NCI-H146 treated with DMSO at 0.1 percent for 48 hours (cell line): ENCODE results near the gene RPN2.
"Not testable (repeated sequence)": the region's sequence is repeated elsewhere in the genome, so short reads cannot be mapped to it uniquely, and the experiment has no call there.

Experiments
- DNase-seq: peaks from one replicate; lab custom pipeline; 2025; ENCODE audit not compliant: unreplicated experiment; lab: John Stamatoyannopoulos, UW

RPN2 gene

DNA sequence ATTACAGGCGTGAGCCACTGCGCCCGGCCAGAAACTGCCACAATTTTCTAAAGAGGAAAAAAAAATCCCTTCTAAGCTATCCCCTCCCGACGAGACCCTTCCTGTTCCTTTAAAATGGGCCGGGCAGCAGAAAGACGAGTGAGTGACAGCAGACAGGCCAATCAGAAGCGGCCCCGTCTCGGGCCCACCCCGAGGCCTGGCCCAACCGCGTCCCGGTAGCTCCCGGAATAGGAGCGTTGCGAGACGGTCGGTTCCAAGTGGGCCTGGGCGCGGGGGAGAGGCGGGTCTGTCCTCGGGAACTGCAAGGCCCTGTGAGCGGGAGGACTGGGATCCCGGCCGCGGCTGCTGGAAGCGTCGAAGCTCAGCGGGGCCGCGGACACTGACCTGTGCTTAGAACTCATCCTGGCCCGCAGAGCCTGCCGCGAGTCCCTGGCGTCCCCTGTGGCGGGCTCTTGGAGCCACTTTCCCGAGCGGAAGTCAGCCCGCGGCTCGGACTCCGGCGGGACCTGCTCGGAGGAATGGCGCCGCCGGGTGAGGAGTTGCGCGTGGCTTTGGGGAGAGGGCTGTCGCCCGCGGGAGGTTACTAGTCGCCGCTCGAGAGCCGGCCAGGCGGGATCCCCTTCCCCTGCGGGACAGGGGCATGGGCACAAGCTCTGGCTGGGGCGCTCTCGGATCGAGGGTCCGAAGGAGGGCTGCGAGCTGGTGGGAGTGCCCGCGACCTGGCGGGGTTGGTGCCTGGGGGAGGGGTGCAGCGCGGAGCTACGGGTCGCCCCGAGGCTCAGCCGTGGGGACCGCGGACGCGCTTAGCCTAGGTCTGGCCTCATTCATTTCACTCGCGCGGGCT, at the start of gene RPN2, which contains the start of gene MROH8:
TSS of gene RPN2 (plus strand) at position 492 of the 844 bp plus-strand sequence. CDS start at position 519, 27 bp downstream.
TSS of gene MROH8 (minus strand) at position 710 of the 844 bp plus-strand sequence.
- DNase-seq = peak; percentile 97

DNA sequence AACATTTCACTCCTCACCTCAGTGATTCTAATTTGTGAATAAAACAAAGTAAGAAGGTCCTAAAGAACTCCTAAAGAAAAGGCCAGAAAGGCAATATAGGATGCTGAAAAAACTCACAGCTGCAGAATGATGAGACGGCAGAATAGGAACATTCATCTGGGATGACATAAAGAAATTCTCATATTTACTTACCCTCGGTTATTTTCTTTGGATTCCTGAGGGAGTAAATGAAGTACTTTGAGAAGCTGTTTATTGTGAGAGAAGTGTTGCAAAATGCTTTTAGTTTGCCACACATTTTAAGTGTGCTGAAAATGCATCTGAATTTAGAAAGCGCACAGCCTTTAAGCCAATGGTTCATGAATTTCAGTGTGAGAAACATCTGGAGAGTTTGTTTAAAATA, 47.6 kb upstream of the RPN2 start:
- DNase-seq = no peak

DNA sequence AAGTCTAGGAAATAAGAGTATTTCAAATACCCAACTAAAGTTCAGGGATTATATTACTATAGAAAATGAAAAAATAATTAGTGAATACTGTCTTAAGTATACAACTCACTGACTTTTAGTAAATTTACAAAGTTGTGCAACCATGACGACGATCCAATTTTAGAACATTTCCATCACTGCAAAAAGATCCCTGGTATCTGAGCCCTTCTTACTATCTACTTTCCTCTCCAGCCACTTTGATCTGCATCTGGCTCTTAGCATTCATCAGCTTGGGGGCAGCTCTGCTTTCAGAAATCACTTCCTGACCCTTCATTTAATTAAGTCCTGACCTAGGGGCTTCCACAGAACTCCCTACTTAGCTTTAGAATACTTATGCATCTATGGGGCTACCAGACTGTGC, 45.2 kb upstream of the RPN2 start:
- DNase-seq = no peak

DNA sequence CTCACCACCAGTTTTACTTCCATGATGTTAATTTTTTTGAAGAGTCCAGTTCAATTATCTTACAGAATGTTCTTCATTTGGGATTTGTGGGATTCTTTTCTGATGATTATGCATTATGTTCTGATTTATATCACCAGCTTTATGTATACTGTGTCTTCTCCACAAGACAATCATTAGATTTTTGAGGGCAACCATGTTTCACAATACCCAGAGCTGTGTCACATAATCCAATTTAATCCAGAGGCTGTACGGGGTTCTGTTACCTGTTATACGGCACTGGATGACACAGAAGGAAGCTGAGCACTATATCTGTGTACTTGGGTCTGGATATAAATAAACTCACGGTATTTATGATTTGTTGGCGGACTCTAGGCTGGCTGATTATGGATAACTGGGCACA, 41.6 kb upstream of the RPN2 start:
- no peak for DNase-seq

DNA sequence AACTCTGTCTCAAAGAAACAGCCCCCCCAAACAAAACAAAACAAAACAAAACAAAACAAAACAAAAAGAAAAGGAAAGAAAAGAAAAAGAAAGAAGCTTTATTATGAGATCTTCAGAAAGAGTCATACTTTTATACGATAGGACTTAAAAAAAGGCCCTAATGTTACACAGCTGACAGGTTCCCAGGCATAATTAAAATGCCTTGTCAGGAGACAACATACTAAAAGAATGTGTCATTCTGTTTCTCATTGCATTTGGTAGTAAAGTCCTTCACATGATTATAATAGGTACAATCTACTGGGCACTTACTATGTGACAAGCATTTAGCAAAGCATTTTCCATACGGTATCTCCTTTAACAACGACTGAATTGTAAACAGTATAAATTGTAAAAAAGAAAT, 36.4 kb upstream of the RPN2 start:
- DNase-seq = no peak

DNA sequence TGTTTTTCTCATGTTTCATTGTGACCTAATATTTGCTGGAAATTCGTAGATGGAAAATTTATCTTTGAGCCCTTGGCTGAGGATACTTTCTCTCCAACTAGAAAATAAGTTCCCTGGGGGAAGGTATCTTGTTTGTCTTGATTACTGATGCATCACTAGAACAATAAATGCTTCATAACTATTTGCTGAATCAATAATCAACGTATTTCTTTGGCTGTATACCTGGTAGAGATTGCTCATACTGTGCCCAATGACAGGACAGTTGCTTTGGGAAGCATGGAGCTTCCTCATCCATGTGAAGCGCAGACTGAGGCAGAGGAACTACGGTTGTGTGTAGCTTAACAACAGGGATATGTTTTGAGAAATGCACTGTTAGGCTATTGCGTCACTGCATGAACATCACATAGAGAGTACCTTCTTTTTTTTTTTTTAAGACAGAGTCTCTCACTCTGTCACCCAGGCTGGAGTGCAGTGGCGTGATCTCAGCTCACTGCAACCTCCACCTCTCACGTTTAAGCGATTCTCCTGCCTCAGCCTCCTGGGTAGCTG, 34.2 kb upstream of the RPN2 start:
- DNase-seq = no peak

DNA sequence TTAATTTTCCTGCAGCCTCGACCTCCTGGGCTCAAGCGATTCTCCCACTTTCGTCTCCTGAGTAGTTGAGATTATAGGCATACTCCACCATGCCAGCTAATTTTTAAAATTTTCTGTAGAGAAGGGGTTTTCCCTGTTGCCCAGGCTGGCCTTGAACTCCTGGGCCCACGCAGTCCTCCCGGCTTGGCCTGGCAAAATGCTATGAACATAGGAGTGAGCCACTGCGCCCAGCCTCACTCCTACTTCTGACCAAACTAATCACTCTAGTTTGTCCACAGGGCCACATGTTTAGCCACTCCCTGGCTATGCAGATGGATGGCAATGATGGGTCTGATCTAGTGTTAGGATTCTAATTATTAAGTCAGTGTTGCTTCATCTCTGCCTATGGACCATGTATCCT, 31.9 kb upstream of the RPN2 start:
- DNase-seq = no peak

DNA sequence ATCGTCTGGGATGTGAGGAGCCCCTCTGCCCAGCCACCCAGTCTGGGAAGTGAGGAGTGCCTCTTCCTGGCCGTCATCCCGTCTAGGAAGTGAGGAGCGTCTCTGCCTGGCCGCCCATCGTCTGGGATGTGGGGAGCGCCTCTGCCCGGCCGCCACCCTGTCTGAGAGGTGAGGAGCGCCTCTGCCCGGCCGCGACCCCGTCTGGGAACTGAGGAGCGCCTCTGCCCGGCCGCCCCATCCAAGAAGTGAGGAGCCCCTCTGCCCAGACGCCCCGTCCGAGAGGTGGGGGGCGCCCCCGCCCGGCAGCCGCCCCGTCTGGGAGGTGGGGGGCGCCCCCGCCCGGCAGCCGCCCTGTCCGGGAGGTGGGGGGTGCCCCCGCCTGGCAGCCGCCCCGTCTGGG, 28.3 kb upstream of the RPN2 start:
- not testable (repeated sequence) for DNase-seq

DNA sequence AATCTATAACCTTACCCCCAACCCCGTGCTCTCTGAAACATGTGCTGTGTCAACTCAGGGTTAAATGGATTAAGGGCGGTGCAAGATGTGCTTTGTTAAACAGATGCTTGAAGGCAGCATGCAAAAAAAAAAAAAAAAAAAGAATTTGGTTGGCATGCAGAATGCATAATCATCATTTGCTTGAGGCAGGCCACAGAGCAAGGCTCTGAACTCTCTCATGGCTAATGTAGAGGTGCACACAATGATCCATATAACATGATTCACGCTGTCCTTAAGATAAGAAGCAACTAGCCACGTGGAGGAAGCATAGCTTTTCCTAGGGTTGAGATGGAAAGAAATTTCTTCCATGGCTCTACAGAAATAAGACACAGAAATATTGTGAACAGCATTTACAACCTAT, 27.6 kb upstream of the RPN2 start:
- DNase-seq = no peak

DNA sequence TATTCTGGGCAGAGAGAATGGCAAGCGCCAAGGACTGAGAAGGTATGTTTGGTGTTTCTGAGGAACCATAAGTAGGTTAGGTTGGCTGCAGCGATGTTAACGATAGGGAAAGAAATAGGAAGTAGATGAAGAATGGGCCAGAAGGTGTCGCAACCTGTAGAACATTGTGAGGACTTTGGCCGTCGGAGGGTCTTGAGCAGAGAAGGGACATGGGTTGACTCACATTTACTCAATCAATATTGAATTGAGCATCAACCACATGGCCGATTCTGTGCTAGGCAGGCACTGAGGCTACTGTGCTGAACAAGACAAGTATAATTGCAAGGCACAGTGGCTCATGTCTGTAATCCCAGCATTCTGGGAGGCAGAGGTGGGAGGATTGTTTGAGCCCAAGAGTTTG, 26.8 kb upstream of the RPN2 start:
- no peak for DNase-seq

DNA sequence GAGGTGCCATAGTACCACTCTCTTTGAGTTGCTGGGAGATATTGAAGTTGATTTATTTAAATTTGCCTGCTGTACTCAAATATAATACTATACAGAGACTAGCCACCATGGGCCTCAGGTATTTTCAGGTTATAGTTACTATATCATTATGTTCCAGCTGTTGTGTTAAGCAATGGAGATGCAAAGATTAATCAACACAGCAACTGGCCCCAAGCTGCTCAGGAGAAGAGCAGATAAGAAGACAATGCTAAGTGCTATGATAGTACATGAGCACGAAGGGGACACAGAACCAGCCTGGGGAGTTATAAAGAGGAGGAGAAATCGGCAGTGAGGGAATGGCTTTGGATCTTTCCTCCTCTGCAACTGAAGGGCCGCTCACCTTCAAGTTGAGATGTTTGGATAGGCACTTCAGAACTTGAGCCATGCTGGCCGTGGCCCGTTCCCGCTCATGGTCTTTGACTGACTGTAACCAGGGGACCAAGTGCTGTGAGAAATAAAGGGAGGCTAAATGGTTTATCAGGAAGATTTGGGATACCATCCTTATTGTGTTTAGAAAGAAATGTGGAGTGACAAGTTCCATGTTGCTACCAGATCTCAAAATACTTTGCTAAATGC, 24.3 kb upstream of the RPN2 start:
- no peak for DNase-seq

DNA sequence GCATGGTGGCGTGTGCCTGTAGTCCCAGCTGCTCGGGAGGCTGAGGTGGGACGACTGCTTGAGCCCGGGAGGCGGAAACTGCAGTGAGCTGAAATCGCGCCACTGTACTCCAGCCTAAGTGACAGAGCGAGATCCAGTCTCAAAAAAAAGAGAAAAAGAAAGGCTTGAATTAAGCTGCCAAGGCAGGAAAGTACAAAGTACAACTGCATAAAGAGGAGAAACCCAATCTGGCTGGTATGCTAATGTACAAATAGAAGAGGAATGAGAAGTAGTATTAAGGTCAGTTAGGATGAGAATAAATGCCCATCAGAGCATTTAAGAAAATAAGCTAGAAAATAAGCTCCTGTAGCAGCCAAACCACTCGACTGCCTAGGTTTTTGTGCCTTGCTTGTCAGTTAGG, 23.1 kb upstream of the RPN2 start:
- DNase-seq = no peak

DNA sequence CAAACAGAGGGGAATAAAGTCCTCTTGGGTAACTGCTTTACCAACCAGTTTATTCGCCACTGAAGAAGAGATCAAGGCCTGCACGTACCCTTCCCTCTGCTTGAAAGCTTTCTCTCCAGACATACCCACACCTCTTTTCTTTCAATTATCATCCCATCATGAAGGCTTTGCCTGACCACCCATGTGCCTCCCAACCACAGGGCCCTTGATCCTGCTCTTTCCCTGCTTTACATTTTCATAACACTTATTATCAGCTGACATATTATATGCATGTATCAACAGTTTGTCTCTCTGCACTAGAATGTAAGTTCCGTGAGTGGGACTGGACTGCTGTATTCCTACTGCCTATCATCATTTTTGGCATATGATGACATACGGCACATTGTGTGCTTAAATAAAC, 20.9 kb upstream of the RPN2 start:
- DNase-seq = no peak

DNA sequence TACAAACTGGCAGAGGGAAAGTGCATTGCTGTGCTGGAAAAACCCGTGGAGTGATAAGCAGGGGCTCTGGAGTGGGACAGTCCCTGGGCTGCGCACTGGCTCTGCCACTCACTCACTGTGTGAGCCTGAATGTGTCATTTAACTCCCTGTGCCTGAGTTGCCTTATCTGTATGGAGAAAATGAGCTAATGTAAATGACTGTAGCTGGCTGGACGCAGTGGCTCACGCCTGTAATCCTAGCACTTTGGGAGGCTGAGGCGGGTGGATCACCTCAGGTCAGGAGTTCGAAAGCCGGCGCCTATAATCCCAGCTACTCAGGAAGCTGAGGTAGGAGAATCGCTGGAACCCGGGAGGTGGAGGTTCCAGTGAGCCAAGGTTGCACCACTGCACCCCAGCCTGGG, 18.4 kb upstream of the RPN2 start:
- DNase-seq = no peak

DNA sequence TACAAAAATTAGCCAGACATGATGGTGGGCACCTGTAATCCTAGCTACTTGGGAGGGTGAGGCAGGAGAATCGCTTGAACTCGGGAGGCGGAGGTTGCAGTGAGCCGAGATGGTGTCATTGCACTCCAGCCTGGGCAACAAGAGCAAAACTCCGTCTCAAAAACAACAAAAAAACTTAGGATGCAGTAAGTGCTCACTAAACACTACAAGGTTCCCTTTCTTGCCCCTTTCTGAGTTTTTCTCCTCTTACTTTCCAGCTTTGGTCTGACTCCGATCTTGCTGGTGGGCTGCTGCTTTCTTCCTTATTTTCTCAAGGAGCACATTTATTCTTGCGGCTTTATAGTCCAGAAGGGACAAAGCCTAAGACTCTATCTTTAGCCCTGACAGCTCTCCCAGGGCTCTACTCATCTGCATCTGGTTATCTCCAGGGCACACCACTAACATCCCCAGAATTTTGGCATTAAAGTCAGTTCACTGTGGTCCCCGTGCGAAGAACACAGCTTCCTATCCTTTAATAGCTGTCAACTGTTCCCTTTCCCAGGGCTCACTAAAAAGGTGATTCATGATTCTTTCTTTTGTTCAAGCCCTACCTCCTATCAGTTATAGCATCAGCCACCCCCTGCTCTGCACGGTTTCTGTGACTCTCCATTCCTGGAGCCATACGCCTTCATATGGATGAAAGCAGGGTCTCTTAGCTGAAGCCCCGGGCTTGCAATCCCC, 17.1 kb upstream of the RPN2 start:
- DNase-seq = no peak

DNA sequence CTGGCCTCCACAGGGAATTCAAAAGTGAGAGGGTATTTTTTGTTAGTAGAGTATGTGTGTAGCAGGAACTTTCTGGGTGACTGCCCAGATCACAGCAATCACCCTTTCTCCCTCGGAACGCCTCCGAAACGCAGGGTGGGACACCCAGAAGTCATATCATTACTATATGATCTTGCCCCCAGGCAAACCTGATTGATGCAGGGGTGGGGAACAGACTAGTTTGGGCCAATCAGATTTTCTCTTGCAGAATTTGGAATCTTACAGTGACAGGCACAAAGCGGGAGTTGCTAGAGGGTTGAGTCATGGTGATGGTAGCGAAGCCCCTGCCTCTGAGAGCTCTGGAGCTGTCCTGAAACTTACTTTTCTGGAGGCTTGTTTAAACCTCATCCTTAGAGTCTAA, 16.5 kb upstream of the RPN2 start:
- DNase-seq = no peak

DNA sequence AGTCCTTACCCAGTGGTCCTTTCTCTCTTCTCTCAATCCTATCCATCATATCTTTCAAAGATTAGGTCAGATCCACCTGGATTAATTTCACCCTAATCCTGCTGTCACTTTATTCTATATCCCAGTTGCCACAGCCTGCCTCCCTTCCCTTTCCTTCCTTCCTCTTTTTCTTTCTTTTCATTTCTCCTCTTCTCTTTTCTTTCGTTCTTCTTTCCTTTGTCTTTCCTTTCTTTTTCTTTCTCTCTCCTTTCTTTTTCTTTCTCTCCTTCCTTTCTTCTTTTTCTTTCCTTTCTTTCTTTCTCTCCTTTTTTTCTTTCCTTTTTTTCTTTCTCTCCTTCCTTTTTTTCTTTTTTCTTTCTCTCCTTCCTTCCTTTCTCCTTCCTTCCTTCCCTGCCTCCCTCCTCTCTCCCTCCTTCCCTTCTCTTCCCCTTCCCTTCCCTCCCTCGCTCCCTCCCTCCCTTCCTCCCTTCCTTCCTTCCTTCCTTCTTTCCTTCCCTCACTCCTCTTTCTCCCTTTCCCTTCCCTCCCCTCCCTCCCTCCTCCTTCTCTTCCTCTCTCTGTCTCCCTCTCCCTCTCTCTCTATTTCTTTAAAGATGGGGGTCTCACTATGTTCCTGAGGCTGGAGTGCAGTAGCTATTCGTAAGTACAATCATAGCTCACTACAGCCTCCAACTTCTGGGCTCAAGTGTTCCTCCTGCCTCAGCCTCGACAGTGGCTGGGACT, 15.1 kb upstream of the RPN2 start:
- DNase-seq = no peak

DNA sequence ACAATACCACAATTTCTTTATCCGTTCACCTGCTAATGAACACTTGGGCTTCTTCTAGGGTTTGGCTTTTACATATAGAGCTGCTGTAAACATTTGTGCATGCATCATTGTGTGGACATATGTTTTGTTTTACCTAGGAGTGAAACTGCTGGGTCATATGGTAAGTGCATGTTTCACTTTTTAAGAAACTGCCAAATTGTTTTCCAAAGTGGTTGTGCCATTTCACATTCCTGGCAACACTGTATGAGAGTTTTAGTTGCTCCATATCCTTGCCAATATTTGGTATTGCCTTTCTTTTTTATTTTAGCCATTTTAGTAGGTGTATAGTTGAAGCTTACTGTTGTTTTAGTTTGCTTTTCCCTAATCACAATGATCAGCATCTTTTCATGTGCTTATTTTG, 14.1 kb upstream of the RPN2 start:
- no peak for DNase-seq

DNA sequence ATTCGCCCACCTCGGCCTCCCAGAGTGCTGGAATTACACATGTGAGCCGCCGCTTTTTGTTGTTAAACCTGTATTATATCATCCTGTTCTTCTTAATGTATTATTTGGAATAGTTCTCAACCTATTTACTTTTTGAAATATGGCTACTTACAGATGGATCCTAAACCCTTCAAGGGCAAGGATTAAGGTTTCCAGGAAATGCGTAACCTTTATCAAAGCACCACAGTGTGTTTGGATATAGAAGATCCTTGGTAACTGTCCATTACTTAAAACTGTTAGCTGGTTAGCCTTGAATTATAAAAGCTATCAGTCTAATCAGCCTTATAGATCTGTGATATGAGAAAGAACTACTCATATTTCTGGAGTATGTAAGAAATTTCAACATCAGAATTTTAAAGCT, 12.3 kb upstream of the RPN2 start:
- no peak for DNase-seq

DNA sequence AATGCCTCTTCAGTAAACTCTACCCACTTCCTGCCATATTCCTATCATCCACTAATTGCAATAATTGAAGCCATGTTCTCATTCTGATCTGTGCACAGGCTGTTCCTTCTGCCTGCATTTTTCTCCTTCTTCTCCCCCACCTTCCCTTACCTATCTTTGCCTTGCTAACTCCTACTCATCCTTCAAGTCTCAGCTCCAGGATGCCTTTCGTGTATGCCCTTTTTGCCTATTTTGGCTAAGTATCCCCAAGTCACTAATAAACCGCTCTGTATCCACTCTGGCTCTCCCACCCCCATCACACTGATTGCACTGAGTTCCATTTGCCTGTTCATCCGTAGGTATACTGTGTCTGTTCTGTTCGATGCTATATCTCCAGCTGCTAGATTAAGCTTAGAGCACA, 6.3 kb upstream of the RPN2 start:
- no peak for DNase-seq
